ENCODE measurements around the gene SEPTIN6.

GRCh38 chrX:119738742-119739141 lies 45.8 kb upstream of the SEPTIN6 start:
- TF ChIP-seq POLR2A (IDR thresholded peaks at IDR 0.05) (no peak), CTCF (IDR thresholded peaks at IDR 0.05) (no peak)
